Activated CD8-positive, alpha-beta memory T cell treated with anti-CD3 and anti-CD28 coated beads for 36 hours (primary cell): ENCODE results near the gene CXXC5. TPM values are rescaled to one million over a fixed set of nuclear protein-coding genes. Genes with fewer than 3 reads are reported as not detected.
"Not testable (repeated sequence)": the region's sequence is repeated elsewhere in the genome, so short reads cannot be mapped to it uniquely, and the experiment has no call there.

Source experiments
- CTCF ChIA-PET: fragments of 350-600 bp; sonication (Branson Sonifier 250); formaldehyde crosslinking; loops from one replicate; lab custom pipeline; 2021; ENCODE audit warnings: antibody characterized with exemption; lab: Charles Lee
- POLR2A ChIA-PET: fragments of 350-600 bp; sonication (Branson Sonifier 250); formaldehyde crosslinking; loops from one replicate; lab custom pipeline; 2021; ENCODE audit warnings: antibody characterized with exemption; lab: Charles Lee
- total RNA-seq, 2 experiments: library from RNA; stranded (reverse); gene quantifications; one replicate each; pipeline ENCODE4 v1.2.3, GENCODE V29; 2021

Gene CXXC5
- total RNA-seq, 2 experiments from 2014 or later = 2.7 TPM

- ChIA-PET POLR2A (no interaction called here), CTCF (interaction anchor here (1.5 to 2.2 kb wide), 2 partner anchors 18 to 75 kb away, joined by 5 to 7 read pairs; no protein-coding TSS in a partner anchor)
These were observed 60.3 kb downstream of the CXXC5 start for GRCh38 chr5:139708434-139708861.

GRCh38 chr5:139708877-139709581 is 60.9 kb downstream of the CXXC5 start:
- ChIA-PET CTCF (interaction anchor here (1.5 to 2.2 kb wide), 2 partner anchors 19 to 75 kb away, joined by 5 to 7 read pairs; no protein-coding TSS in a partner anchor), POLR2A (no interaction called here)

DNA sequence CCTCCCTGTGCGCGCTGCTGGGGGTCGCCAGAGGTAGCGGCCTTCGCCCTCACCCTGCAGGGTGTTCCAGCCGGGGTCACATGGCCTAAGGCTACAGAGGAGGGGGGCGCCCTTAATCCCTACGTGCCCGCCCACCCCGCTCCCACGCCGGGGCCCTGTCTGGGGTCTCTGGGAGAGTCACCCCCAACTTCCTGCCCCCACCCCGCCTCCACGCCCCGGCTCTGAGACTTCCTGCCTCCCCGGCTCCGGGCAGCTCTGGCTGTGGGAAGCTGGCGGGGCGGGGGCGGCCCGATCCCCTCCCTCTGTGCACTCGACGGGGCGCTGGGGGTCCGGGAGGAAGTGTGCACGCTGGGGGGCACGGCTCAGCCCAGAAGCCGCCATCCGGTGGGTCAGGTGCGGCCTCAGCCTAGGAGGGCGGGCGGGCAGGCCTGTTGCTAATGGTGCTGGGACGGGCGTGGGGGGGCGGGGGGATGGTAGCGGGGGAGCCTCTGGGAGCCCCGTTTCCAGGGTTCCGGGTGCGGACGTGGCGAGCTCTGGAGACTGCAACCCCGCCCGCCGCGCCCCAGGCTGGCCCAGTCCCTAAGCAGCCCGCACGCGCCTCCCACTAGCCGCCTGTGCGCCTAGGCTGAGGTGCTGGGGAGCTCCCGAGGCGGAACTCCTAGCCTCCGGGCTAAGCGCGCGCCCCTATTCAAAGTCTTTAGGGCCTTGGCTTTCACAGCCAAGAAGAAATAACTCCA is 61.6 kb downstream of the CXXC5 start:
- ChIA-PET CTCF (interaction anchor here (0.8 to 3.0 kb wide), 10 partner anchors 8 to 273 kb away, joined by 3 to 14 read pairs (median 4); no protein-coding TSS in a partner anchor), POLR2A (interaction anchor here (0.7 kb wide), 1 partner anchor 40 kb away, joined by 3 read pairs; no protein-coding TSS in a partner anchor)

- CTCF ChIA-PET = interaction anchor here (0.7 to 3.0 kb wide), 24 partner anchors 9 to 317 kb away, joined by 3 to 14 read pairs (median 3); no protein-coding TSS in a partner anchor
- POLR2A ChIA-PET = interaction anchor here (0.6 to 1.0 kb wide), 9 partner anchors 36 to 1106 kb away, joined by 3 to 9 read pairs (median 4); no protein-coding TSS in a partner anchor
These were observed 62.3 kb downstream of the CXXC5 start for GRCh38 chr5:139710319-139711066.

GRCh38 chr5:139711067-139711905 is 63.1 kb downstream of the CXXC5 start:
- ChIA-PET CTCF (interaction anchor here (0.7 to 3.0 kb wide), 22 partner anchors 10 to 318 kb away, joined by 3 to 14 read pairs (median 3); no protein-coding TSS in a partner anchor), POLR2A (interaction anchor here (0.6 to 1.0 kb wide), 7 partner anchors 36 to 417 kb away, joined by 3 to 9 read pairs (median 6); no protein-coding TSS in a partner anchor)

GRCh38 chr5:139711906-139712224 is 63.7 kb downstream of the CXXC5 start:
- CTCF ChIA-PET = interaction anchor here (1.0 to 3.0 kb wide), 11 partner anchors 11 to 149 kb away, joined by 3 to 13 read pairs (median 4); no protein-coding TSS in a partner anchor
- POLR2A ChIA-PET = no interaction called here

GRCh38 chr5:139712412-139712811 is 64.3 kb downstream of the CXXC5 start:
- ChIA-PET POLR2A (no interaction called here), CTCF (interaction anchor here (1.0 to 3.0 kb wide), 5 partner anchors 11 to 53 kb away, joined by 3 to 13 read pairs (median 5); no protein-coding TSS in a partner anchor)

DNA sequence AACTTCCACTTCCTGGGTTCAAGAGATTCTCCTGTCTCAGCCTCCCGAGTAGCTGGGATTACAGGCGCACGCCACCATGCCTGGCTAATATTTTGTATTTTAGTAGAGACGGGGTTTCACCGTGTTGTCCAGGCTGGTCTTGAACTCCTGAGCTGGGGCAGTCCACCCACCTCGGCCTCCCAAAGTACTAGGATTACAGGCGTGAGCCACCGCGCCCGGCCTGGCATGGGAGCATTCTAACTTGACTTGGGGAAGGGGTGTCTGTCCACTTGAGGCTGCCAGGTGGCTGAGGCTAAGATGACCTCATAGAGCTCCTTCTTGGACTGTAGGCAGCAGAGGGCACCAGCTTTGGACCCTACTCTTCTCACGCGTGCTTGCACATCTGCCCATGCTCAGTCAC is 65.7 kb downstream of the CXXC5 start:
- ChIA-PET POLR2A (interaction anchor here (0.7 kb wide), 1 partner anchor 148 kb away, joined by 10 read pairs; no protein-coding TSS in a partner anchor), CTCF (interaction anchor here (0.6 to 2.0 kb wide), 2 partner anchors 24 to 61 kb away, joined by 3 to 5 read pairs; no protein-coding TSS in a partner anchor)

GRCh38 chr5:139717221-139717620 is 69.1 kb downstream of the CXXC5 start:
- CTCF ChIA-PET = interaction anchor here (1.0 kb wide), 1 partner anchor 49 kb away, joined by 3 read pairs; no protein-coding TSS in a partner anchor
- POLR2A ChIA-PET = no interaction called here

- CTCF ChIA-PET, POLR2A ChIA-PET: not testable (repeated sequence)
These were observed 70.3 kb downstream of the CXXC5 start for GRCh38 chr5:139718403-139718802.

DNA sequence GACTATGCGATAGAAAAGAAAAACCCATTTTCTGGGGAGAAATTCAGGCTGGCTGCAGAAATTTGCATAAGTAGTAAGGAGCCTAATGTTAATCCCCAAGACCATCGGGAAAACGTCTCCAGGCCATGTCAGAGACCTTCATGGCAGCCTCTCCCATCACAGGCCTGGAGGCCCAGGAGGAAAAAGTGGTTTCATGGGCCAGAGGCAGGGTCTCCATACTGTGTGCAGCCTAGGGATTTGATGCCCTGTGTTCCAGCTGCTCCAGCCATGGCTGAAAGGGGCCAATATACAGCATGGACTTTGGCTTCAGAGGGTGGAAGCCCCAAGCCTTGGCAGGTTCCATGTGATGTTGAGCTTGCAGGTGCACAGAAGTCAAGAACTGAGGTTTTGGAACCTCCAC is 71.8 kb downstream of the CXXC5 start:
- POLR2A ChIA-PET = not testable (repeated sequence)
- CTCF ChIA-PET = interaction anchor here (0.6 to 1.2 kb wide), 2 partner anchors 8 to 46 kb away, joined by 3 read pairs; no protein-coding TSS in a partner anchor

- ChIA-PET POLR2A (no interaction called here), CTCF (interaction anchor here (0.5 kb wide), 1 partner anchor 107 kb away, joined by 5 read pairs; no protein-coding TSS in a partner anchor)
These were observed 75.9 kb downstream of the CXXC5 start for GRCh38 chr5:139723986-139724587.

DNA sequence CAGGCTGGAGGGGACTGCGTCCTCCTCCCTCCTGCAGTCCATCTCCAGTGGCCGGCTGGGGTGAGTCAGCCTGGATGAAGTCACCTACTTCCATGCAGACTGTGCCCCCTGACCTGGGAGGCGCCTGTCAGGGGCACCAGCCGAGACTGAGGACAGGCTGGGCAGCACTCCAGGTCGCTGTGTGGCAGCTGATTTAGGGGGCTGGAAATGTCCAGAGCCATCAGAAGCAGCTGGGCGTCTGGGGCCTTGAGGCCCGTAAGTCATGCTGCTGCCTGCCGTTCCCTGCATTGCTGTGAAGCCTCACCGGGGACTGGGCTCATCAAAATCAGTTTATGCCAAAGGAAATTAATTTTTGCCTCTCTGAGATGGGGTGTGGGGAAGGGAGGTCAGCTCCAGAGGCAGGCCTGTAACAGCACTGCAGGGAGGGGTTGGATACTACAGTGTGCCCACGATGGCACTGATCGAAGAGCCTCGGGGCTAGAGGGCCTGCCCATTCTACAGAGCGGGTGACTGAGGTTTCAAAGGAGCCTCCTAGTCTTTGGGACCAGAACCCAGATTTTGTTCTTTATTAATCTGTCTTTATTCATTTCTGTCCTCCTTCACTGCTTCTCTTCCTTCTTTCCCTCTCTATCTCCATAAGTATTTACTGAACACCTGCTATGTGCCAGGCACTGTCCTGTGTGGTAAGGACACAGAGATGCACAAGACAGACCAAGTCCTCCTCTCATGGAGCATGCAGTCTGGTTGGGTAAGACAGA is 77.1 kb downstream of the CXXC5 start:
- CTCF ChIA-PET = interaction anchor here (1.4 kb wide), 1 partner anchor 15 kb away, joined by 3 read pairs; no protein-coding TSS in a partner anchor
- POLR2A ChIA-PET = interaction anchor here (0.7 kb wide), 1 partner anchor 118 kb away, joined by 11 read pairs; no protein-coding TSS in a partner anchor

DNA sequence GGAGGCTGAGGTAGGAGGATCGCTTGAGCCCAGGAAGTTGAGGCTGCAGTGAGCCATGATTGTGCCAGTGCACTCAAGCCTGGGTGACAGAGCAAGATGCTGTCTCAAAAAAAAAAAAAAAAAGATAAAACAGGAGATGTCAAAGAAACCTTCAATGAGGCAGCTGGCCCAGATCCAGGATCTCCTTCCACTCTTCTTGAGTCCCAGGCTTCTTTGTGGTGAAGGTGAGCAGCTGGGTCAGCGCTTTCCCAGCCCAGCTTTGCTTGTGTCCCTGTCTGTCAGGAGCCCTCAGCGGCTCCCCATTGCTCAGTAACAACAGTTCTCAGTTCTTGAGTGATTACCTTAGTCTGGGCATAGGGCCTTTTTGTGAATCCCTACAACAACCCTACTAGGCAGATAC is 78.1 kb downstream of the CXXC5 start:
- ChIA-PET POLR2A (interaction anchor here (0.7 kb wide), 1 partner anchor 119 kb away, joined by 11 read pairs; no protein-coding TSS in a partner anchor), CTCF (interaction anchor here (0.7 to 1.4 kb wide), 2 partner anchors 16 to 18 kb away, joined by 3 read pairs; no protein-coding TSS in a partner anchor)

DNA sequence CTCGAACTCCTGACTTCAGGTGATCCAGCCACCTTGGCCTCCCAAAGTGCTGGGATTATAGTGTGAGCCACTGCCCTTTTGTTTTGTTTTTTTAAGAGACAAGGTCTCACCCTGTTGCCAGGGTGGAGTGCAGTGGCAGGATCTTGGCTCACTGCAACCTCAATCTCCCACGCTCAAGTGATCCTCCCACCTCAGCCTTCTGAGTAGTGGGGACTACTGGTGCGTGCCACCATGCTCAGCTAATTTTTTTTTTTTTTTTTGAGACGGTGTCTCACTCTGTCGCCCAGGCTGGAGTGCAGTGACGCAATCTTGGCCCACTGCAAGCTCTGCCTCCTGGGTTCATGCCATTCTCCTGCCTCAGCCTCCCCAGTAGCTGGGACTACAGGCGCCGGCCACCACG is 79.5 kb downstream of the CXXC5 start:
- ChIA-PET POLR2A (interaction anchor here (0.7 kb wide), 1 partner anchor 100 kb away, joined by 4 read pairs; no protein-coding TSS in a partner anchor), CTCF (interaction anchor here (0.7 to 1.0 kb wide), 2 partner anchors 8 to 38 kb away, joined by 3 read pairs; no protein-coding TSS in a partner anchor)

DNA sequence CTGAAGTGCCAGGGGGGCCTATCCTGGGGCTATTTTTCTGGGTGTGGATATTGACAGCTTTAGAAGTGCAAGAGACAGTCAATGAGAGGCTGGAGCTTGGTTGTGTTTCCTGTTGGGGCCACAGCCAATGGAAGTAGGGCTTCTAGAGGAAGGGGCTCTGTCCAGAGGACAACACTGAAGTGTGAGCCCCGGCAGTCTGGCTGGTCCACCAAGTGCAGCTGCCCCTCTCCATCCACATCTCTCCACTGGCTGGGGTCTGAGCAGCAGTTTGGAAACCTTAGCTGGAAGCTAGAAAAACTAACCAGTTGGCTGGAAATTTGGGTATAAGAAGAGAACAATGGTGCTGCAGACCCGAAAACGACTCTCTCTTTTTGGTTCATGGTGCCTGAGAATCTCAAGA is 83.1 kb downstream of the CXXC5 start:
- POLR2A ChIA-PET = no interaction called here
- CTCF ChIA-PET = interaction anchor here (0.6 kb wide), 1 partner anchor 314 kb away, joined by 3 read pairs; no protein-coding TSS in a partner anchor
